Ishikawa (cell line): Measurements from ENCODE around the gene SAMD4B.

ENCODE experiments used
- CEBPB ChIP-seq: IDR thresholded peaks from 2 replicates; pipeline ENCODE4 v1.6.1; 2012
- EGR1 ChIP-seq: IDR thresholded peaks from 2 replicates; pipeline ENCODE4 v1.6.1; 2012
- EP300 ChIP-seq: IDR thresholded peaks from 2 replicates; pipeline ENCODE4 v1.6.1; 2012; ENCODE audit warnings: borderline replicate concordance
- FOXM1 ChIP-seq: IDR thresholded peaks from 2 replicates; pipeline ENCODE4 v1.6.1; 2012; ENCODE audit warnings: low read depth, borderline replicate concordance
- MAX ChIP-seq: IDR thresholded peaks from 2 replicates; pipeline ENCODE4 v1.6.1; 2012
- NFIC ChIP-seq: IDR thresholded peaks from 2 replicates; pipeline ENCODE4 v1.6.1; 2012
- RAD21 ChIP-seq: IDR thresholded peaks from 2 replicates; pipeline ENCODE4 v1.6.1; 2012; ENCODE audit warnings: low read depth
- REST ChIP-seq: IDR thresholded peaks from 2 replicates; pipeline ENCODE4 v1.6.1; 2012; ENCODE audit warnings: low read depth, mild to moderate bottlenecking
- TAF1 ChIP-seq: IDR thresholded peaks from 2 replicates; pipeline ENCODE4 v1.6.1; 2012; ENCODE audit warnings: low read depth, mild to moderate bottlenecking
- TCF12 ChIP-seq: IDR thresholded peaks from 2 replicates; pipeline ENCODE4 v1.6.1; 2012; ENCODE audit warnings: low read depth
- TEAD4 ChIP-seq: IDR thresholded peaks from 2 replicates; pipeline ENCODE4 v1.6.1; 2012
- USF1 ChIP-seq: IDR thresholded peaks from 2 replicates; pipeline ENCODE4 v1.6.1; 2012
- YY1 ChIP-seq: IDR thresholded peaks from 2 replicates; pipeline ENCODE4 v1.6.1; 2012; ENCODE audit warnings: low read depth
- ZBTB7A ChIP-seq: IDR thresholded peaks from 2 replicates; pipeline ENCODE4 v1.6.1; 2012; ENCODE audit warnings: low read depth

The SAMD4B gene

GRCh38 chr19:39370735-39371134, 28.5 kb downstream of the SAMD4B start:
- TF ChIP-seq EP300: no peak
- TF ChIP-seq EGR1: no peak
- TF ChIP-seq ZBTB7A: no peak
- TF ChIP-seq NFIC: no peak
- TF ChIP-seq MAX: no peak
- TF ChIP-seq REST: no peak
- TF ChIP-seq RAD21: no peak
- TF ChIP-seq YY1: no peak

GRCh38 chr19:39372047-39372802, 30.0 kb downstream of the SAMD4B start:
- TF ChIP-seq USF1 (no peak), TAF1 (no peak), CEBPB (no peak), RAD21 (no peak), TEAD4 (no peak), MAX (no peak), NFIC (no peak), EP300 (no peak), ZBTB7A (no peak), TCF12 (no peak), EGR1 (no peak), REST (no peak)

- TF ChIP-seq RAD21: no peak
- no peak for TF ChIP-seq FOXM1
- TF ChIP-seq MAX: no peak
- no peak for TF ChIP-seq EP300
- TF ChIP-seq YY1: no peak
- no peak for TF ChIP-seq USF1
- TF ChIP-seq CEBPB: no peak
- no peak for TF ChIP-seq NFIC
- no peak for TF ChIP-seq EGR1
- TF ChIP-seq TEAD4: no peak
Measured at GRCh38 chr19:39372941-39373340, 30.7 kb downstream of the SAMD4B start.

GRCh38 chr19:39375929-39376328, 33.7 kb downstream of the SAMD4B start:
- TF ChIP-seq NFIC: no peak
- no peak for TF ChIP-seq MAX
- TF ChIP-seq RAD21: no peak
- TF ChIP-seq EGR1: no peak
- TF ChIP-seq REST: no peak
- no peak for TF ChIP-seq TAF1
- no peak for TF ChIP-seq YY1
- TF ChIP-seq EP300: no peak
- TF ChIP-seq FOXM1: no peak
